OCI-LY7 (cell line): Measurements from ENCODE around the gene SCAF1. TPM values are rescaled to one million over a fixed set of nuclear protein-coding genes. Genes with fewer than 3 reads are reported as not detected.
A peak's percentile ranks its signal among the peaks of the same experiment; 100 is the strongest.

Source experiments
- BruUV-seq: library from RNA; stranded (reverse); fragments of 400-500 nt; replicated peaks from 2 replicates; lab custom pipeline; 2021; lab: Mats Ljungman, UMichigan
- CTCF ChIA-PET: fragments of 300-600 bp; sonication (Branson Sonifier 250); formaldehyde crosslinking; loops from one replicate; lab custom pipeline; 2022; ENCODE audit warnings: antibody characterized with exemption; ENCODE audit not compliant: unreplicated experiment; lab: Charles Lee
- POLR2A ChIA-PET: fragments of 300-600 bp; sonication (Branson Sonifier 250); formaldehyde crosslinking; loops from one replicate; lab custom pipeline; 2022; ENCODE audit warnings: antibody characterized with exemption; lab: Charles Lee
- DNase-seq: peaks from one replicate; pipeline ENCODE4 v3.0.0-alpha.2; 2015; ENCODE audit warnings: low spot score
- H2AFZ ChIP-seq: fragments of 200-600 bp; sonication (generic), shearing (Covaris generic); 2 replicates; pipeline ENCODE4 v1.6.1; 2014; ENCODE audit warnings: mild to moderate bottlenecking, antibody characterized with exemption, low read length, moderate library complexity
- H3K27ac ChIP-seq: fragments of 200-600 bp; sonication (generic); 2 replicates; pipeline ENCODE4 v1.5.1; 2014; ENCODE audit warnings: mixed run types, low read depth, mild to moderate bottlenecking, moderate library complexity, low read length, inconsistent platforms; ENCODE audit not compliant: poor library complexity, severe bottlenecking
- H3K36me3 ChIP-seq: fragments of 200-600 bp; sonication (generic); 2 replicates; pipeline ENCODE4 v1.6.1; 2014; ENCODE audit warnings: mild to moderate bottlenecking, antibody characterized with exemption, low read length, moderate library complexity, mixed read lengths; ENCODE audit not compliant: insufficient read depth
- H3K4me1 ChIP-seq: fragments of 200-600 bp; sonication (generic); 2 replicates; pipeline ENCODE4 v1.5.1; 2014; ENCODE audit warnings: mild to moderate bottlenecking, low read length; ENCODE audit not compliant: insufficient read depth, poor library complexity, severe bottlenecking
- H3K4me2 ChIP-seq: fragments of 200-600 bp; sonication (generic); 2 replicates; pipeline ENCODE4 v1.6.1; 2014; ENCODE audit warnings: mild to moderate bottlenecking, low read length
- H3K4me3 ChIP-seq: fragments of 200-600 bp; sonication (generic); 2 replicates; pipeline ENCODE4 v1.5.1; 2014; ENCODE audit warnings: mild to moderate bottlenecking, low read depth, low read length; ENCODE audit not compliant: poor library complexity, severe bottlenecking
- H3K79me2 ChIP-seq: fragments of 200-600 bp; sonication (generic); 2 replicates; pipeline ENCODE4 v1.6.1; 2016; ENCODE audit warnings: low read depth, mild to moderate bottlenecking, low read length, moderate library complexity, mixed read lengths; ENCODE audit not compliant: insufficient read depth
- H3K9me2 ChIP-seq: fragments of 200-600 bp; sonication (generic); 2 replicates; pipeline ENCODE4 v1.6.1; 2016; ENCODE audit warnings: mild to moderate bottlenecking, low read length, mixed read lengths; ENCODE audit not compliant: insufficient read depth
- H3K9me3 ChIP-seq: fragments of 200-600 bp; sonication (generic); 2 replicates; pipeline ENCODE4 v1.6.1; 2014; ENCODE audit warnings: mild to moderate bottlenecking, mixed run types, low read length, mixed read lengths
- H4K20me1 ChIP-seq: fragments of 200-600 bp; sonication (generic); 2 replicates; pipeline ENCODE4 v1.6.1; 2014; ENCODE audit warnings: mild to moderate bottlenecking, antibody characterized with exemption, low read length, moderate library complexity, mixed read lengths; ENCODE audit not compliant: insufficient read depth
- EZH2phosphoT487 ChIP-seq: fragments of 200-600 bp; sonication (generic); IDR thresholded peaks from 2 replicates; pipeline ENCODE4 v1.6.1; 2018; ENCODE audit warnings: low read depth, borderline replicate concordance, mild to moderate bottlenecking, mixed run types, antibody characterized with exemption, low read length, moderate library complexity, mixed read lengths
- intact Hi-C: fragments of 100-400 bp; cut with micrococcal nuclease; formaldehyde crosslinking; loops from one replicate; pipeline ENCODE4 v1.10.0; 2022; ENCODE audit not compliant: unreplicated experiment
- total RNA-seq, 2 experiments: library from RNA; depleted of rRNA in 1 of 2; stranded (reverse); fragments of >200 nt in 1 of 2; shearing (Covaris generic) in 1 of 2; gene quantifications; 2 replicates each; pipeline ENCODE4 v1.2.3, GENCODE V29; 2014 to 2022
- TF ChIP-seq, protein P1 (sequence below): fragments of 200-600 bp; sonication (generic); conservative IDR thresholded peaks from 2 replicates; pipeline ENCODE4 v1.5.1; 2014; ENCODE audit warnings: mild to moderate bottlenecking, antibody characterized with exemption, low read length, moderate library complexity, mixed read lengths

The SCAF1 gene
- total RNA-seq, 2 experiments from 2014 or later, result 15.0 to 44.0 TPM

DNA sequence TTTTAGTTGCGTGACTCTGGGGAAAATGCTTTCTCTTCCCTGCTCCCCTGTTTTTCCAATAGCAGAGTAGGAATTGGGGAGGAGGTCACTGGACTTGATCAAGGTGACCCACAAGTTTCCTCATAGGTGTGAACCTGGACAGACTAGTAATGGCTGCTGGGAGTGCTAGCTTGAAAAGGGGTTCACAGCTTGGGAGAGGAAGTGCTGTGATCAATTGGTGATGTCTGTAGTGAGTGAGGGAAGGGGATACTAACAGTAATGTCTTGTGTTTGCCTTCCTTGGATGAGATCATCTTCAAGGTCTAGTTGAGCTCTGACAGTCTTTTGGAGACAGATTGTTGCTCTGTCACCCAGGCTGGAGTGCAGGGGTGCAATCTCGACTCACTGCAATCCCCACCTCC is 25.5 kb downstream of the SCAF1 start:
- no peak for DNase-seq
- peak overlapping the region; percentile 90 for H3K4me3 ChIP-seq
- no peak overlapping the region for H3K27ac ChIP-seq
- H3K9me2 ChIP-seq, result no peaks in the 10 kb centered on the region
- ChIA-PET POLR2A (interaction anchor here (0.6 kb wide), 1 partner anchor 140 kb away, joined by 3 read pairs; the partner anchor contains the start of gene RCN3), CTCF (no interaction called here)
- H2AFZ ChIP-seq, result no peak overlapping the region
- H3K4me2 ChIP-seq, result peak overlapping the region; percentile 98
- peaks cover 34% of the 10 kb centered on the region for H3K79me2 ChIP-seq
- H3K36me3 ChIP-seq, result peaks cover 28% of the 10 kb centered on the region
- no peak for TF ChIP-seq EZH2phosphoT487
- TF ChIP-seq, protein P1, sequence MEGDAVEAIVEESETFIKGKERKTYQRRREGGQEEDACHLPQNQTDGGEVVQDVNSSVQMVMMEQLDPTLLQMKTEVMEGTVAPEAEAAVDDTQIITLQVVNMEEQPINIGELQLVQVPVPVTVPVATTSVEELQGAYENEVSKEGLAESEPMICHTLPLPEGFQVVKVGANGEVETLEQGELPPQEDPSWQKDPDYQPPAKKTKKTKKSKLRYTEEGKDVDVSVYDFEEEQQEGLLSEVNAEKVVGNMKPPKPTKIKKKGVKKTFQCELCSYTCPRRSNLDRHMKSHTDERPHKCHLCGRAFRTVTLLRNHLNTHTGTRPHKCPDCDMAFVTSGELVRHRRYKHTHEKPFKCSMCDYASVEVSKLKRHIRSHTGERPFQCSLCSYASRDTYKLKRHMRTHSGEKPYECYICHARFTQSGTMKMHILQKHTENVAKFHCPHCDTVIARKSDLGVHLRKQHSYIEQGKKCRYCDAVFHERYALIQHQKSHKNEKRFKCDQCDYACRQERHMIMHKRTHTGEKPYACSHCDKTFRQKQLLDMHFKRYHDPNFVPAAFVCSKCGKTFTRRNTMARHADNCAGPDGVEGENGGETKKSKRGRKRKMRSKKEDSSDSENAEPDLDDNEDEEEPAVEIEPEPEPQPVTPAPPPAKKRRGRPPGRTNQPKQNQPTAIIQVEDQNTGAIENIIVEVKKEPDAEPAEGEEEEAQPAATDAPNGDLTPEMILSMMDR, result no peak
- intact Hi-C loops, result no loop called here
- H3K4me1 ChIP-seq, result peaks cover 29% of the 10 kb centered on the region
- H3K9me3 ChIP-seq, result no peaks in the 10 kb centered on the region
- BruUV-seq, result no TSS peak
- no peaks in the 10 kb centered on the region for H4K20me1 ChIP-seq

DNA sequence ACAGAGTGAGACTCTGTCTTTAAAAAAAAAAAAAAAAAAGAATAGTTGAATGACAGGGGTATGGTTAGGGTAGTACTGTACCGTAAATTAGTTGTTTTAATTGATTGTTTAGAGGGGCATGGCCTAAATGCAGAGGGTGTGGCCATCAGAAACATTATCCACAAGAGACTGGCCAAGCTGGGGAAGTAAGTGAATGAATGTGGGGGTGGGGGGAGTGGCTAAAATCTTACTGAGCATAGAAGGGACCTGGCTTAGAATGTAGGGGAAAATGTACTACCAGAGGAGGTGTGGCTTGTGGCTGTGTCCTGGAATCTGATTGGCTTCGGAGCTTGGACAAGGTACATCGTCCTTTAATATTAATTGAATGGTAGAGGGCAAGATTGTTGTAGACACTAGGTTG is 27.5 kb downstream of the SCAF1 start:
- Histone ChIP-seq H3K27ac (no peak overlapping the region), H2AFZ (no peak overlapping the region), H3K9me3 (no peaks in the 10 kb centered on the region), H3K4me1 (peaks cover 45% of the 10 kb centered on the region), H3K36me3 (peaks cover 18% of the 10 kb centered on the region), H3K9me2 (no peaks in the 10 kb centered on the region), H3K4me2 (no peak overlapping the region), H3K4me3 (no peak overlapping the region), H3K79me2 (peaks cover 23% of the 10 kb centered on the region), H4K20me1 (no peaks in the 10 kb centered on the region)
- intact Hi-C loops, result no loop called here
- BruUV-seq, result no TSS peak
- ChIA-PET CTCF (no interaction called here), POLR2A (no interaction called here)
- TF ChIP-seq, protein P1, result no peak
- no peak for TF ChIP-seq EZH2phosphoT487
- DNase-seq, result no peak

DNA sequence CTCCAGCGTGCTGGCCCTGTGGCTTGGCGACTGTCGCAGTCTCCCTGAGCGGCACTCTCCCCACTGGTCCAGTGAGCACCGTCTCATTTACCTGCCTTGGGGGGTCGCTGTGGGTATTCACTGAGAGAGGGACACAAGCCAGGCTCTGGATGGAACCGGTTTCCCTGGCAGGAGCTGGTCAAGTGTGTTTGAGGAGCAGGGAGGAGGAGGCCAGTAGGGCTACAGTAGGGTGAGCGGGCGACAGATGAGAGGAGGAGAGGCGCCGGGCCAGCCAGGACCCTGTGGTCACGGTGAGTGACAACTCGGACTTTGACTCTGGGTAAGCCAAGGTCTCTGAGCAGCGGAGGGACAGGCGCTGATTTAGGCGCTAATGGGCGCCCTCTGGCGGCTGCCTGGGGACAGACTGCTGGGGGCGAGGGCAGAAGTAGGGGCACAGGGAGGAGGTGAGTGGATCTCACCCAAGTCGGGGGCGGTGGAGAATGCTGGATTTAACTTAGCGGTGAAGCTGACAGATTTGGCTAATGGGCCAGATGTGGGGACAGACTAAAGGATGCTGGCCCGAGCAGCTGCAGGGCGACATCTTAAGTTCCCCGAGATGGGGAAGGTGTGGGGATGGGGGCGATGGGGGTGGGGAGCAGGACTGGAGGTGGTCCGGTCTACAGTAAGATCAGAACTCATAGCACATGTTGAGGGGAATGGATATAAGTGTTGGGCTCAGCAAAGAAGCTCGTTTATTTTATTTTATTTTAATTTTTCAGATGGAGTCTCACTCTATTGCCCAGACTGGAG is 30.3 kb downstream of the SCAF1 start:
- peaks cover 45% of the 10 kb centered on the region for H3K4me1 ChIP-seq
- H3K27ac ChIP-seq, result peak overlapping the region; percentile 84
- peaks cover 18% of the 10 kb centered on the region for H3K36me3 ChIP-seq
- no peaks in the 10 kb centered on the region for H4K20me1 ChIP-seq
- DNase-seq, result peak; percentile 85
- no TSS peak for BruUV-seq
- no peaks in the 10 kb centered on the region for H3K9me3 ChIP-seq
- H2AFZ ChIP-seq, result no peak overlapping the region
- no peaks in the 10 kb centered on the region for H3K9me2 ChIP-seq
- peaks cover 4% of the 10 kb centered on the region; the same call in 1 of the 2 replicates for H3K79me2 ChIP-seq
- CTCF ChIA-PET, result interaction anchor here (0.7 kb wide), 1 partner anchor 30 kb away, joined by 3 read pairs; the partner anchor contains the start of gene SCAF1
- H3K4me3 ChIP-seq, result peak overlapping the region; percentile 34
- no peak for TF ChIP-seq EZH2phosphoT487
- TF ChIP-seq, protein P1, result peak; percentile 98
- intact Hi-C loops, result loop anchor here (5.0 to 10.0 kb wide), 2 partner anchors 545 to 672 kb away; no protein-coding TSS in a partner anchor
- POLR2A ChIA-PET, result no interaction called here
- peak overlapping the region; percentile 68 for H3K4me2 ChIP-seq
